PC-9 (cell line): ENCODE data around the gene MCTP2.

Experiments used
- EZH2 ChIP-seq: fragments of 200-600 bp; sonication (generic); IDR thresholded peaks from 2 replicates; pipeline ENCODE4 v1.8.0; 2017; ENCODE audit warnings: antibody characterized with exemption, low read depth
- TF ChIP-seq, protein P1 (sequence below): fragments of 200-600 bp; sonication (generic); conservative IDR thresholded peaks from 2 replicates; pipeline ENCODE4 v1.6.1; 2017; ENCODE audit warnings: mixed run types, antibody characterized with exemption, mild to moderate bottlenecking, moderate library complexity

DNA sequence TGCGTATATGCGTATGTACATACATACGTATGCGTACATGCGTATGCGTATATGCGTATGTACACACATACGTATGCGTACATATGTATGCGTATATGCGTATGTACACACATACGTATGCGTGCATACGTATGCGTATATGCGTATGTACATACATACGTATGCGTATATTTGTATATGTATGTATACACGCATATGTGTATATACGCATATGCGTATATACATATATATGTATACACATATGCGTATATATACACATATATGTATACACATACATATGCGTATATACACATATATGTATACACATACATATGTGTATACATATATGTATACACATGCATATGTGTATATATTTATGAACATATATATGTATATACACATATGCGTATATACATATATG, 12.1 kb downstream of the MCTP2 start:
- TF ChIP-seq, protein P1, sequence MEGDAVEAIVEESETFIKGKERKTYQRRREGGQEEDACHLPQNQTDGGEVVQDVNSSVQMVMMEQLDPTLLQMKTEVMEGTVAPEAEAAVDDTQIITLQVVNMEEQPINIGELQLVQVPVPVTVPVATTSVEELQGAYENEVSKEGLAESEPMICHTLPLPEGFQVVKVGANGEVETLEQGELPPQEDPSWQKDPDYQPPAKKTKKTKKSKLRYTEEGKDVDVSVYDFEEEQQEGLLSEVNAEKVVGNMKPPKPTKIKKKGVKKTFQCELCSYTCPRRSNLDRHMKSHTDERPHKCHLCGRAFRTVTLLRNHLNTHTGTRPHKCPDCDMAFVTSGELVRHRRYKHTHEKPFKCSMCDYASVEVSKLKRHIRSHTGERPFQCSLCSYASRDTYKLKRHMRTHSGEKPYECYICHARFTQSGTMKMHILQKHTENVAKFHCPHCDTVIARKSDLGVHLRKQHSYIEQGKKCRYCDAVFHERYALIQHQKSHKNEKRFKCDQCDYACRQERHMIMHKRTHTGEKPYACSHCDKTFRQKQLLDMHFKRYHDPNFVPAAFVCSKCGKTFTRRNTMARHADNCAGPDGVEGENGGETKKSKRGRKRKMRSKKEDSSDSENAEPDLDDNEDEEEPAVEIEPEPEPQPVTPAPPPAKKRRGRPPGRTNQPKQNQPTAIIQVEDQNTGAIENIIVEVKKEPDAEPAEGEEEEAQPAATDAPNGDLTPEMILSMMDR, result no peak
- TF ChIP-seq EZH2, result no peak
